Measurements from ENCODE around the gene GSTA5.

The GSTA5 gene

DNA sequence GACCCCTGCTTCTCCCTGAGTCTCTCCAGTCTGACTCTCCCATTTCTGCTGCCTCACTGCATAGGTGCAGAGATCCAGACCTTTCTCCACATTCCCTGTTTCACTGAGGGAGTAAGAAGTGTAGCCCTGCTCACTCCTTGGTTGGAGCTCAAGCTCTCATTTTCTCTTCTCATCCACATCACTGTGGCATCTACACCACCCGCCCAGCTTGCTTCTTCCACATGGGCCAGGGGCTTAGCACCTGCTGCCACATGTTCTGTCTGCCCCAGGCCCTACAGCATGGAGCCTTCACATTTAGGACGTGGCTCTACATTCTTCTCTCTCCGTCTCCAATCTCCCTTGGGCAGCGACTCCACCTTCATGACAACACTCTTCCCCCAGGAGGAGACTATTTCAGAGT lies 8.5 kb upstream of the GSTA5 start:
- H3K4me3 ChIP-seq (ENCODE audit: low read length, poor library complexity, severe bottlenecking) = no peak overlapping the region
- TF ChIP-seq EZH2phosphoT487 (IDR thresholded peaks at IDR 0.05; ENCODE audit: borderline replicate concordance) = no peak
- TF ChIP-seq, protein P1, sequence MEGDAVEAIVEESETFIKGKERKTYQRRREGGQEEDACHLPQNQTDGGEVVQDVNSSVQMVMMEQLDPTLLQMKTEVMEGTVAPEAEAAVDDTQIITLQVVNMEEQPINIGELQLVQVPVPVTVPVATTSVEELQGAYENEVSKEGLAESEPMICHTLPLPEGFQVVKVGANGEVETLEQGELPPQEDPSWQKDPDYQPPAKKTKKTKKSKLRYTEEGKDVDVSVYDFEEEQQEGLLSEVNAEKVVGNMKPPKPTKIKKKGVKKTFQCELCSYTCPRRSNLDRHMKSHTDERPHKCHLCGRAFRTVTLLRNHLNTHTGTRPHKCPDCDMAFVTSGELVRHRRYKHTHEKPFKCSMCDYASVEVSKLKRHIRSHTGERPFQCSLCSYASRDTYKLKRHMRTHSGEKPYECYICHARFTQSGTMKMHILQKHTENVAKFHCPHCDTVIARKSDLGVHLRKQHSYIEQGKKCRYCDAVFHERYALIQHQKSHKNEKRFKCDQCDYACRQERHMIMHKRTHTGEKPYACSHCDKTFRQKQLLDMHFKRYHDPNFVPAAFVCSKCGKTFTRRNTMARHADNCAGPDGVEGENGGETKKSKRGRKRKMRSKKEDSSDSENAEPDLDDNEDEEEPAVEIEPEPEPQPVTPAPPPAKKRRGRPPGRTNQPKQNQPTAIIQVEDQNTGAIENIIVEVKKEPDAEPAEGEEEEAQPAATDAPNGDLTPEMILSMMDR (conservative IDR thresholded peaks at IDR 0.05; ENCODE audit: low read length) = no peak
- H3K27me3 ChIP-seq (ENCODE audit: insufficient read depth, low read length, poor library complexity, severe bottlenecking) = peaks cover 3% of the 10 kb centered on the region
- no peak overlapping the region for H2AFZ ChIP-seq (ENCODE audit: low read length)
- H3K9me3 ChIP-seq (ENCODE audit: insufficient read depth, low read depth, low read length) = no peaks in the 10 kb centered on the region
- no peaks in the 10 kb centered on the region for H4K20me1 ChIP-seq (ENCODE audit: insufficient read depth, low read length, poor library complexity, severe bottlenecking)
- H3K79me2 ChIP-seq (ENCODE audit: insufficient read depth, low read length) = no peaks in the 10 kb centered on the region
- H3K9ac ChIP-seq (ENCODE audit: low read depth, low read length, poor library complexity, severe bottlenecking) = no peak overlapping the region
- no peaks in the 10 kb centered on the region for H3K4me1 ChIP-seq (ENCODE audit: insufficient read depth, low read length, poor library complexity, severe bottlenecking)
- H3K9me2 ChIP-seq (replicated peaks; ENCODE audit: low read depth, low read length) = no peaks in the 10 kb centered on the region
- no peaks in the 10 kb centered on the region for H3F3A ChIP-seq (ENCODE audit: low read depth)
- no peak overlapping the region for H3K4me2 ChIP-seq (ENCODE audit: low read depth, low read length, poor library complexity, severe bottlenecking)
- no peaks in the 10 kb centered on the region for H3K36me3 ChIP-seq (ENCODE audit: insufficient read depth, low read length)

DNA sequence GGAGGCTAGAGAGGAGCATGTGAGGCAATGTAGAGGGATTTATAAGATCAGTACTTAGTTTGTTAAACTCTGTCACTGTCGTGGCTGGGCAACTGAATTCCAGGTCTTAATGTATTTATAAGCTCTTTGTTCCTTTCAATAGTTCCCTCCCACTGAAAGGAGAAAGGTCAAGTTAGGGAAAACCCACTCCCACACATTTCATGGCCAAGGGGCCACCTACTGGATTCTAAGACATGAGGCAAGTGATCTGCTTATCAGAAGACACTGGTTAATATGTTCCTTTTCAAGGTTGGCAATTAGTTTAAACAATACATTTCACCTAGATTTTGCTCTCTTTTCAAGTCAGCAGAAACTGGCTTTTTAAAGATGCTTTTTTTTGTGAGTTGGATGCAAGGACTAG lies 5.4 kb upstream of the GSTA5 start:
- no peaks in the 10 kb centered on the region for H3F3A ChIP-seq (ENCODE audit: low read depth)
- H3K4me3 ChIP-seq (ENCODE audit: low read length, poor library complexity, severe bottlenecking) = no peak overlapping the region
- TF ChIP-seq, protein P1 (conservative IDR thresholded peaks at IDR 0.05; ENCODE audit: low read length) = no peak
- no peak for TF ChIP-seq EZH2phosphoT487 (IDR thresholded peaks at IDR 0.05; ENCODE audit: borderline replicate concordance)
- H4K20me1 ChIP-seq (ENCODE audit: insufficient read depth, low read length, poor library complexity, severe bottlenecking) = no peaks in the 10 kb centered on the region
- H3K9ac ChIP-seq (ENCODE audit: low read depth, low read length, poor library complexity, severe bottlenecking) = no peak overlapping the region
- H3K36me3 ChIP-seq (ENCODE audit: insufficient read depth, low read length) = no peaks in the 10 kb centered on the region
- no peaks in the 10 kb centered on the region for H3K9me2 ChIP-seq (replicated peaks; ENCODE audit: low read depth, low read length)
- no peak overlapping the region for H2AFZ ChIP-seq (ENCODE audit: low read length)
- H3K4me1 ChIP-seq (ENCODE audit: insufficient read depth, low read length, poor library complexity, severe bottlenecking) = no peaks in the 10 kb centered on the region
- H3K79me2 ChIP-seq (ENCODE audit: insufficient read depth, low read length) = no peaks in the 10 kb centered on the region
- no peak overlapping the region for H3K4me2 ChIP-seq (ENCODE audit: low read depth, low read length, poor library complexity, severe bottlenecking)
- peaks cover 3% of the 10 kb centered on the region for H3K27me3 ChIP-seq (ENCODE audit: insufficient read depth, low read length, poor library complexity, severe bottlenecking)
- H3K9me3 ChIP-seq (ENCODE audit: insufficient read depth, low read depth, low read length) = no peaks in the 10 kb centered on the region

DNA sequence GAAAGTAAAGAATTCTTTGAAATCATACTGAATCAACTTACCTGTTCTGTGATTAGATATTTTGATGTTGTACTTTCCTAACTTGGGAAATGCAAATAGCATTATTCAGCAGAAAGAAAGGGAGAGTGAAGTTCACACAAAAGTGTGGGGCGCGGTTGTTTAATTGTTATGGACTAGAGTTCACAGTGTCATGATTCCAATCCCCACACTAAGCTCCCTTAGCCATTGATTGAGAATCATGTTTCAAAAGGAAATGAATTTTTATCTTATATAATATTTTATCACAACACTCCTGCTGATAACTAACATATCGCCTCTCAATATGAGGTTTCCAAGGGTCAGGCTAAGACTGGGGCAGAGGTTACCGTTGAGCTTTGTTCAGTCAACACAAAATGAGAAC lies 3.0 kb upstream of the GSTA5 start:
- no peaks in the 10 kb centered on the region for H3F3A ChIP-seq (ENCODE audit: low read depth)
- H4K20me1 ChIP-seq (ENCODE audit: insufficient read depth, low read length, poor library complexity, severe bottlenecking) = no peaks in the 10 kb centered on the region
- no peak overlapping the region for H2AFZ ChIP-seq (ENCODE audit: low read length)
- TF ChIP-seq, protein P1 (conservative IDR thresholded peaks at IDR 0.05; ENCODE audit: low read length) = no peak
- no peak for TF ChIP-seq EZH2phosphoT487 (IDR thresholded peaks at IDR 0.05; ENCODE audit: borderline replicate concordance)
- H3K9ac ChIP-seq (ENCODE audit: low read depth, low read length, poor library complexity, severe bottlenecking) = no peak overlapping the region
- H3K79me2 ChIP-seq (ENCODE audit: insufficient read depth, low read length) = no peaks in the 10 kb centered on the region
- no peaks in the 10 kb centered on the region for H3K4me1 ChIP-seq (ENCODE audit: insufficient read depth, low read length, poor library complexity, severe bottlenecking)
- H3K9me3 ChIP-seq (ENCODE audit: insufficient read depth, low read depth, low read length) = no peaks in the 10 kb centered on the region
- H3K27me3 ChIP-seq (ENCODE audit: insufficient read depth, low read length, poor library complexity, severe bottlenecking) = peaks cover 1% of the 10 kb centered on the region
- H3K4me2 ChIP-seq (ENCODE audit: low read depth, low read length, poor library complexity, severe bottlenecking) = no peak overlapping the region
- no peak overlapping the region for H3K4me3 ChIP-seq (ENCODE audit: low read length, poor library complexity, severe bottlenecking)
- no peaks in the 10 kb centered on the region for H3K9me2 ChIP-seq (replicated peaks; ENCODE audit: low read depth, low read length)
- no peaks in the 10 kb centered on the region for H3K36me3 ChIP-seq (ENCODE audit: insufficient read depth, low read length)

Measured in Loucy (cell line).